ENCODE results near the gene COA3. TPM values are rescaled to one million over a fixed set of nuclear protein-coding genes. Genes with fewer than 3 reads are reported as not detected.

Gene COA3, protein sequence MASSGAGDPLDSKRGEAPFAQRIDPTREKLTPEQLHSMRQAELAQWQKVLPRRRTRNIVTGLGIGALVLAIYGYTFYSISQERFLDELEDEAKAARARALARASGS
- polyA plus RNA-seq (2012; ENCODE audit: low read depth, missing spikeins): 55.4 TPM

DNA sequence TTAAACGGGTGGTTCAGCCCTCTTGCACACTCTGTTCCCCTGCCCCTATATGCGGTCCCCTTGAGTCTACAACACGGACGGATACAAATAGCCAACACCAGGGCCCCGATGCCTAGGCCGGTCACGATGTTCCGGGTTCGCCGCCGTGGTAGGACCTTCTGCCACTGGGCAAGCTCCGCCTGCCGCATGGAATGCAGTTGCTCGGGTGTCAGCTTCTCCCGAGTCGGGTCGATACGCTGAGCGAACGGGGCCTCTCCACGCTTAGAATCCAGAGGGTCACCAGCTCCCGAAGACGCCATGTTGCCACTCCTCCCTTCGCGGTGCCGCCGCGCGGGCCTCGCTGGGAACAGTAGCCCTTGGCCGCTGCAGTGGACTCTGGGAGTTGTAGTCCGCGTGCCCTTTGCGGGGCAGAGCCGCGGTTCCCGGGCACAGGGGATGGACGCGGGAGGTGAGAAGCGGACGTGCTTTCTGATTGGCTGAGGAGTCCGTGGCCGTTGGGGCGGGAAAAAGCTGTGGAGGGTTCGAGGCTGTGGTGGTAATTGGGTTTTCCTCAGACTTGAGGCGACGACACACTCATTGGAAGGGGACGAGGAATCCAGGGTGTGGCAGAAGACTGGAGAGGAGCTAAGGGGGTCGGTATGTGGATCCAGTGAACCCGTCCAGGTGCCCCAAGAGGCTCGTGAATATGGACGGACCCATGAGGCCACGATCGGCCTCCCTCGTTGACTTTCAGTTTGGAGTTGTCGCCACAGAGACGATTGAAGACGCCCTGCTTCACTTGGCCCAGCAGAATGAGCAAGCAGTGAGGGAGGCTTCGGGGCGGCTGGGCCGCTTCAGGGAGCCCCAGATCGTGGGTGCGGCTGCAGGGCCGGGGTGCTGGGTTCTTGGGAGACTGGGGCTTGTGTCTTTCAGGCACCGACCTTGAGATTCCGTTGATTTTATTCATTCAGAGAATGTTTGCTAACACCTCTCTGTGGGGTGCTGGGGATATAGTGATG lies at the start of gene COA3, which contains the start of gene CNTD1:
Gene COA3 (minus strand): TSS at position 322 of the 998 bp plus-strand sequence. CDS start 23 bp downstream, at position 299.
Gene CNTD1 (plus strand): TSS at position 479 of the 998 bp plus-strand sequence. CDS start 207 bp downstream, at position 686.
- peak; percentile 94 for FAIRE-seq
- TF ChIP-seq POLR2A (IDR thresholded peaks at IDR 0.05; ENCODE audit: low read depth, low read length): peak; percentile 55
- TF ChIP-seq SPI1 (IDR thresholded peaks at IDR 0.05; ENCODE audit: low read depth, low read length): no peak
- peak; percentile 69 for TF ChIP-seq TAF1 (IDR thresholded peaks at IDR 0.05; ENCODE audit: low read depth, low read length)
- peak; percentile 80 for TF ChIP-seq POLR2AphosphoS5 (IDR thresholded peaks at IDR 0.05; ENCODE audit: low read depth, low read length)
- no peak for TF ChIP-seq PAX5 (IDR thresholded peaks at IDR 0.05; ENCODE audit: insufficient read depth, low read length, severe bottlenecking)
- 0 out of 2 replicates have a peak, but pooled peaks have one; percentile 8 for TF ChIP-seq POU2F2 (IDR thresholded peaks at IDR 0.05; ENCODE audit: low read depth, low read length)
- peak; percentile 96 for DNase-seq (ENCODE audit: insufficient read length, low spot score)

DNA sequence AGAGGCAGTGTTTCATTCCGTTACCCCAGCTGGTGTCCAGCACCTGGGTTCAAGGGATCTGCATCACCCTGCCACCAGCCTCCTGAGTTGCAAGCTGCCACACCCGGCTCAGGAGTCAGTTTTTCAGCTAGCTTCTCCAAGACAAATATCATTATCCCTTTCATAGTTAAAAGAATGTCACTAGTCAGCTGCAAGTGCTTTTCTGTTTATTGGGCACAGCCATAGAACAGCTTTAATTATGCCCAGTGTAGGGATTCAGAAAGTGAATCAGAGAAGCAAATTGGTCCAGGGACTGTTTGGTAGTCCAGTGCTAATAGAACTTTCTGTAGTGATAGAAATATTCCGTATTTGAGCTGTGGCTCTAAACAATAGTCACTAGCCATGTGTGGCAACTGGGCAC lies 49.6 kb upstream of the COA3 start:
- TF ChIP-seq PAX5 (IDR thresholded peaks at IDR 0.05; ENCODE audit: insufficient read depth, low read length, severe bottlenecking) (no peak), POLR2AphosphoS5 (IDR thresholded peaks at IDR 0.05; ENCODE audit: low read depth, low read length) (no peak), POLR2A (IDR thresholded peaks at IDR 0.05; ENCODE audit: low read depth, low read length) (no peak), TAF1 (IDR thresholded peaks at IDR 0.05; ENCODE audit: low read depth, low read length) (no peak), SPI1 (IDR thresholded peaks at IDR 0.05; ENCODE audit: low read depth, low read length) (no peak), POU2F2 (IDR thresholded peaks at IDR 0.05; ENCODE audit: low read depth, low read length) (no peak)
- no peak for DNase-seq (ENCODE audit: insufficient read length, low spot score)
- no peak for FAIRE-seq

DNA sequence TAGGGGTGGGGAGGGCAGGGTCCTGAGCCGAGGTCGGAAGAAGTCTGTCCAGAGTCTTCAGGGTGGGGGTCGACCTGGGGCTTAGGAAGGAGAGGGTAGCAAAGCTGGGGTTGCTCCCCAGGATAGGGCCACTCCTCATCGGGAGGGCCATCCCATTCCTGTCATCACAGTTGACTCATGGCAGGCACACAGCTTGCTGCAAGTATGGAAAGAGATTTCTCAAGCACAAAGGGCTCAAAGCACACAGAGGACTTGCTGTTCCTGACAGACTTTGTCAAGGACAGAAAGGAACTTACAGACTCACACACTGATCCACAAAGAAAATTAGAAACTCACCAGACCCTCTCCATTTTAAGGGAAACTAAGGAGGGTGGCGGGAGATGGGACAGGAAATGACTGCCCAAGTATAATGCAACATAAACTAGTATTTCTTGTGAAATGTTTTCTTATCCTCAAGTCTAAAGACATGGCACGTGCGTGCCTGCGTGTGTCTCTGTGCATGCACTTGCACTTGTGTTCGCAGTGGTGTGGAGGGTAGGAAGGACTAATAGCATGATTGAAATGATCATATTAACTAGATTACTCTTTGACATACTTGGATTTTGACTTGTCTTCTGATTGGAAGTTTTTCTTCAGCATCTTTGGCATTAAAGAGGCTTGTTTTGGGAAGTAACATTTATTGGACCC lies 48.2 kb upstream of the COA3 start:
- no peak for FAIRE-seq
- no peak for DNase-seq (ENCODE audit: insufficient read length, low spot score)
- TF ChIP-seq PAX5 (IDR thresholded peaks at IDR 0.05; ENCODE audit: insufficient read depth, low read length, severe bottlenecking) (no peak), POLR2A (IDR thresholded peaks at IDR 0.05; ENCODE audit: low read depth, low read length) (peak; percentile 32; the same call in 1 of the 2 replicates), POLR2AphosphoS5 (IDR thresholded peaks at IDR 0.05; ENCODE audit: low read depth, low read length) (peak; percentile 54), POU2F2 (IDR thresholded peaks at IDR 0.05; ENCODE audit: low read depth, low read length) (no peak), SPI1 (IDR thresholded peaks at IDR 0.05; ENCODE audit: low read depth, low read length) (no peak), TAF1 (IDR thresholded peaks at IDR 0.05; ENCODE audit: low read depth, low read length) (no peak)

DNA sequence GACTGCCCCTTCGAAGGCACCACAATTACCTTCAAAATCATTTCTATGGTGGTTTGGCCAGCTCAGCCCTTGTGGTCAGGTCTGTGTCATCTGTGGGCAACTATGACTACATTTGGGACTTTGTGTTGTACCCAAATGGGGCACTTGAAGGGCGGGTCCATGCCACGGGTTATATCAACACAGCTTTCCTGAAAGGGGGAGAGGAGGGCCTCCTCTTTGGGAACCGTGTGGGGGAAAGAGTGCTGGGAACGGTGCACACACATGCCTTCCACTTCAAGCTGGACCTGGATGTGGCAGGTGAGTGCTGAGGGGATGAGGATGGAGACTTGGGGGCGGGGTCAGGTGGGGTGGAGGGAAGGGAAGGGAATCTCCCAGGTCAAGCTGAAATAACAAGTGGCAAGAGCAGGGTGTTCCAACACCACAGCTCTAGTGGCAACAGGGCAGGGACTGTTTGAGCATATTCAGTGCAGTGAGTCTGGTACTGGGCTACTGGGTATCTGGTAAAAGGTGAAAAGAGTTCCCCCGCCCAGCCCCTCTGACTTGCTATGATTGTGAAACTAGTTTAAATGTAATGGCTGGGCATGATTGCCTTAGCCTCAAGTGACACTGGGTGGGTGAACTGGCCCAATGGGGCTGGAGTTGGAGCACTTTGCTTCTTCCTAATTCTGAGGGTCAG lies 47.6 kb upstream of the COA3 start:
- TF ChIP-seq SPI1 (IDR thresholded peaks at IDR 0.05; ENCODE audit: low read depth, low read length) (no peak), POLR2AphosphoS5 (IDR thresholded peaks at IDR 0.05; ENCODE audit: low read depth, low read length) (peak; percentile 56; the same call in 1 of the 2 replicates), PAX5 (IDR thresholded peaks at IDR 0.05; ENCODE audit: insufficient read depth, low read length, severe bottlenecking) (no peak), POLR2A (IDR thresholded peaks at IDR 0.05; ENCODE audit: low read depth, low read length) (no peak), TAF1 (IDR thresholded peaks at IDR 0.05; ENCODE audit: low read depth, low read length) (no peak), POU2F2 (IDR thresholded peaks at IDR 0.05; ENCODE audit: low read depth, low read length) (no peak)
- no peak for DNase-seq (ENCODE audit: insufficient read length, low spot score)
- peak; percentile 40 for FAIRE-seq

DNA sequence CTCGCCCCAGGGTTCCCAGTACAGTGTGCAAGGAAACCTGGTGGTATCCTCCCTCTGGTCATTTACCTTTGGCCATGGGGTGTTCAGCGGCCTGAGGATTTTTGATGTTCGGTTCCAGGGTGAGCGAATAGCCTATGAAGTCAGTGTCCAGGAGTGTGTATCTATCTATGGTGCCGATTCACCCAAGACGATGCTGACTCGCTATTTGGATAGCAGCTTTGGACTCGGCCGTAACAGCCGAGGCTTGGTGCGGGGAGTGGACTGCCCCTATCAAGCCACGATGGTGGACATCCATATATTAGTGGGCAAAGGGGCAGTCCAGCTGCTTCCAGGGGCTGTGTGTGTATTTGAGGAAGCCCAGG lies 47.0 kb upstream of the COA3 start:
- DNase-seq (ENCODE audit: insufficient read length, low spot score) (no peak), FAIRE-seq (no peak)
- TF ChIP-seq POLR2A (IDR thresholded peaks at IDR 0.05; ENCODE audit: low read depth, low read length) (no peak), POLR2AphosphoS5 (IDR thresholded peaks at IDR 0.05; ENCODE audit: low read depth, low read length) (no peak), POU2F2 (IDR thresholded peaks at IDR 0.05; ENCODE audit: low read depth, low read length) (no peak), PAX5 (IDR thresholded peaks at IDR 0.05; ENCODE audit: insufficient read depth, low read length, severe bottlenecking) (no peak), SPI1 (IDR thresholded peaks at IDR 0.05; ENCODE audit: low read depth, low read length) (no peak), TAF1 (IDR thresholded peaks at IDR 0.05; ENCODE audit: low read depth, low read length) (no peak)

DNA sequence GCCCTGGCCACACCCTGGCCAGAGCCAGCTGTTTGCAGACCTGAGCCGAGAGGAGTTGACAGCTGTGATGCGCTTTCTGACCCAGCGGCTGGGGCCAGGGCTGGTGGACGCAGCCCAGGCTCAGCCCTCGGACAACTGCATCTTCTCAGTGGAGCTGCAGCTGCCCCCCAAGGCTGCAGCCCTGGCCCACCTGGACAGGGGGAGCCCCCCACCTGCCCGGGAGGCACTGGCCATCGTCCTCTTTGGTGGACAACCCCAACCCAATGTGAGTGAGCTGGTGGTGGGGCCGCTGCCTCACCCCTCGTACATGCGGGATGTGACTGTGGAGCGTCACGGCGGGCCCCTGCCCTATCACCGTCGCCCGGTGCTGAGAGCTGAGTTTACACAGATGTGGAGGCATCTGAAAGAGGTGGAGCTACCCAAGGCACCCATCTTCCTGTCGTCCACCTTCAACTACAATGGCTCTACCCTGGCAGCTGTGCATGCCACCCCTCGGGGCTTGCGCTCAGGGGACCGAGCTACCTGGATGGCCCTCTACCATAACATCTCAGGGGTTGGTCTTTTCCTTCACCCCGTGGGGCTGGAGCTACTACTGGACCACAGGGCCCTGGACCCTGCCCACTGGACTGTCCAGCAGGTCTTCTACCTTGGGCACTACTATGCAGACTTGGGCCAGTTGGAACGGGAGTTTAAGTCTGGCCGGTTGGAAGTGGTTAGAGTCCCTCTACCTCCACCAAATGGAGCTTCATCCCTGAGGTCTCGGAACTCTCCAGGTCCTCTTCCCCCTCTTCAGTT lies 46.5 kb upstream of the COA3 start:
- FAIRE-seq: no peak
- no peak for DNase-seq (ENCODE audit: insufficient read length, low spot score)
- TF ChIP-seq TAF1 (IDR thresholded peaks at IDR 0.05; ENCODE audit: low read depth, low read length) (no peak), SPI1 (IDR thresholded peaks at IDR 0.05; ENCODE audit: low read depth, low read length) (no peak), POLR2AphosphoS5 (IDR thresholded peaks at IDR 0.05; ENCODE audit: low read depth, low read length) (no peak; the same call in 1 of the 2 replicates), PAX5 (IDR thresholded peaks at IDR 0.05; ENCODE audit: insufficient read depth, low read length, severe bottlenecking) (no peak), POU2F2 (IDR thresholded peaks at IDR 0.05; ENCODE audit: low read depth, low read length) (no peak), POLR2A (IDR thresholded peaks at IDR 0.05; ENCODE audit: low read depth, low read length) (no peak)

DNA sequence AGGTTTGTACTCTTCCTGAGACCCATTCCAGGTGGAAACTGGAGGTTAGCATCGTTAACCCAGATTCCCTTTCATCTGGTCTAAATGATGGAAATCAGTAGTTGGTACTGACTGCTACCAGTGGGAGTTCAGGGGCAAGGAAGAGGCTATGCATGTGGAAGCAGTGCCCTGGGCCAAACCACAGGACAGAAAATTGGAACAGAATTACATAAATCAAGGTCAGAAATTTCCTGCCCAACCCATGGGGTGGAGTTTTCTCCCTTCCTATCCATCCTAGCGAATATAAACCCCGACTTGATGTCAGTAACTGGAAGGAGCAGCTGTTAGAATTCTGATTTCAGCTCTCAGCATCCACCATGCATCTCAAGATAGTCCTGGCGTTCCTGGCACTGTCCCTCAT lies 45.8 kb upstream of the COA3 start, which contains the start of gene AOC2:
Gene AOC2 (plus strand): TSS at position 310 of the 400 bp plus-strand sequence. CDS start 47 bp downstream, at position 357.
- FAIRE-seq (no peak), DNase-seq (ENCODE audit: insufficient read length, low spot score) (no peak)
- TF ChIP-seq POLR2A (IDR thresholded peaks at IDR 0.05; ENCODE audit: low read depth, low read length) (no peak), POLR2AphosphoS5 (IDR thresholded peaks at IDR 0.05; ENCODE audit: low read depth, low read length) (no peak), SPI1 (IDR thresholded peaks at IDR 0.05; ENCODE audit: low read depth, low read length) (no peak), POU2F2 (IDR thresholded peaks at IDR 0.05; ENCODE audit: low read depth, low read length) (no peak), TAF1 (IDR thresholded peaks at IDR 0.05; ENCODE audit: low read depth, low read length) (no peak), PAX5 (IDR thresholded peaks at IDR 0.05; ENCODE audit: insufficient read depth, low read length, severe bottlenecking) (no peak)

Data from GM12891 (cell line).